Measurements from ENCODE around the gene KRTAP1-3.
"Not testable (repeated sequence)": the region's sequence is repeated elsewhere in the genome, so short reads cannot be mapped to it uniquely, and the experiment has no call there.

The KRTAP1-3 gene

DNA sequence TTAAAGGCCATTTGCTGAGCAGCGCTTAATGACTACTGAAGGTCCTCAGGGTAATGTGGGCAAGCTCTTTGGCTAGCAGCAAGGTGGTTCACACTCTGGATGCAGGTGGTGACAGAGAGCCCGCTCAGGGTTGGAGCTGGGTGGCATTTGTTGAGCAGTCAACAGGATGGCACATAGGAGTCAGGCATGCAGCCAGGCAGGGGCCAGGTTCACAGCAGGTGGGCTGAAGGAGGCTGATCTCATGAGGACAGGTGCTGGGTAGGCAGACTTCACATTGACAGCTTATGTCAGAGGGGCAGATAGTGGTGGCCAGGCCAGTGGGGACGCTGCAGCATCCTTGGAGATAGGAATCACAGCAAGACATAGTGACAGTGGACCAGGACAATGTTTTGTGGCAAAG, 30.3 kb downstream of the KRTAP1-3 start:
- no peak for DNase-seq (ENCODE audit: low spot score)
- TF ChIP-seq, protein P1, sequence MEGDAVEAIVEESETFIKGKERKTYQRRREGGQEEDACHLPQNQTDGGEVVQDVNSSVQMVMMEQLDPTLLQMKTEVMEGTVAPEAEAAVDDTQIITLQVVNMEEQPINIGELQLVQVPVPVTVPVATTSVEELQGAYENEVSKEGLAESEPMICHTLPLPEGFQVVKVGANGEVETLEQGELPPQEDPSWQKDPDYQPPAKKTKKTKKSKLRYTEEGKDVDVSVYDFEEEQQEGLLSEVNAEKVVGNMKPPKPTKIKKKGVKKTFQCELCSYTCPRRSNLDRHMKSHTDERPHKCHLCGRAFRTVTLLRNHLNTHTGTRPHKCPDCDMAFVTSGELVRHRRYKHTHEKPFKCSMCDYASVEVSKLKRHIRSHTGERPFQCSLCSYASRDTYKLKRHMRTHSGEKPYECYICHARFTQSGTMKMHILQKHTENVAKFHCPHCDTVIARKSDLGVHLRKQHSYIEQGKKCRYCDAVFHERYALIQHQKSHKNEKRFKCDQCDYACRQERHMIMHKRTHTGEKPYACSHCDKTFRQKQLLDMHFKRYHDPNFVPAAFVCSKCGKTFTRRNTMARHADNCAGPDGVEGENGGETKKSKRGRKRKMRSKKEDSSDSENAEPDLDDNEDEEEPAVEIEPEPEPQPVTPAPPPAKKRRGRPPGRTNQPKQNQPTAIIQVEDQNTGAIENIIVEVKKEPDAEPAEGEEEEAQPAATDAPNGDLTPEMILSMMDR (IDR thresholded peaks at IDR 0.05; ENCODE audit: extremely low read depth, insufficient read depth, missing control alignments) = no peak
- in situ Hi-C loops (cut with MboI; ENCODE audit: low pct_unique_long_range_greater_than_20kb, low sequenced_read_pairs, unreplicated experiment) = no loop called here

DNA sequence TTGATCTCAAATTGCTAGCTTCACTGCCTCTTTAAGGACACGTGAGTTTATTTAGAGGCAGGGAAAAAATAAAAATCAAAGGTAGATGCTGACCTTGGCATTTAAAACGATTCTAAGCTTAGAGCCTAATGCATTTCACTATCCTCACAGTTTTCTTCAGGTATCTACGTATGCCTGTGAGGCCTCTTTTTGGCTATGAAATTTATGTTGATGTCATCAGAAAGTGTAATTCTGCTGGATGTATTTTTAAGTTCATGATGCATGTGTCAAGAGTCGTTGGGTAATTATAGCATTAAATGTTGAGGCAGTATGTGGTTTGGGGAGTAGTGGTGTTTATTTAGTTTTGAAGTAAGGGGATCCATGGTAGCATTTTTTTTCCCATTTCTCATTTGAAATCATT, 30.7 kb downstream of the KRTAP1-3 start:
- TF ChIP-seq, protein P1 (IDR thresholded peaks at IDR 0.05; ENCODE audit: extremely low read depth, insufficient read depth, missing control alignments) = no peak
- DNase-seq (ENCODE audit: low spot score) = no peak
- in situ Hi-C loops (cut with MboI; ENCODE audit: low pct_unique_long_range_greater_than_20kb, low sequenced_read_pairs, unreplicated experiment) = no loop called here

DNA sequence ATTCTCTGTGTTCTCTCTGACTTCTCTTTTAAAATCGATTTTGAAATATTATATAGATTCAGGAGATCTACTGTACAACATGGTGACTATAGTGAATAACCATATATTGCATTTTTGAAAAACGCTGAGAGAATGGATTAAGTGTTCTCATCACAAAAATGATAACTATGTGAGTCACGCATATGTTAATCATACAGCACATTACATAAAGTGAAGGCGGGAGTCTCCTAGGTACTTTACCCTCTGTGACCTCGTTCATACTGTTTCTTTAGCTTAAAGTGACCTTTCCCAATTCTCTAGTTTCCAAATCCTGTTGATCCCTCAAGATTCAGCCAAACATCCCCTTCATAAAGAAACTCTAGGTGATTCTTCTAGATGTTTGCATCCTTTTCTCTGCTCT, 31.9 kb downstream of the KRTAP1-3 start:
- in situ Hi-C loops (cut with MboI; ENCODE audit: low pct_unique_long_range_greater_than_20kb, low sequenced_read_pairs, unreplicated experiment) = no loop called here
- no peak for DNase-seq (ENCODE audit: low spot score)
- TF ChIP-seq, protein P1 (IDR thresholded peaks at IDR 0.05; ENCODE audit: extremely low read depth, insufficient read depth, missing control alignments) = no peak

DNA sequence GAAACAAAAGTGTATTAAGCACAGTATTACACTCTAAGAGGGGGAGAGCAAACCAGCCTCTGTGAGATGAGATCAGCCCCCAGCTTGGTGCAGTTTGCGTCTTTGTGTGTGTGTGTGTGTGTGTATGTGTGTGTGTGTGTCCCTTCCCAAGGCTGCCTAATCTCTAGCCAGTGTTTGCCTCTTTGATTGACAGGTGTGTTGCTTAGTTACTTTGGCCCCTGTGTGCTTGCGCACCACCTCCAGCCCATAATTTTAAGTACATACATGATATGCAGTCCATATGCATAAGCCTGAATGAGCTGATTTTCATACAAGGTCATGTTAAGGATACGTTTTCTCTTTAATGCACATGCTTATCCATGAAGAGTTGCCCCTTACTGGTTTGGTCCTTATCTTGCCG, 32.9 kb downstream of the KRTAP1-3 start:
- in situ Hi-C loops (cut with MboI; ENCODE audit: low pct_unique_long_range_greater_than_20kb, low sequenced_read_pairs, unreplicated experiment) = no loop called here
- TF ChIP-seq, protein P1 (IDR thresholded peaks at IDR 0.05; ENCODE audit: extremely low read depth, insufficient read depth, missing control alignments) = no peak

DNA sequence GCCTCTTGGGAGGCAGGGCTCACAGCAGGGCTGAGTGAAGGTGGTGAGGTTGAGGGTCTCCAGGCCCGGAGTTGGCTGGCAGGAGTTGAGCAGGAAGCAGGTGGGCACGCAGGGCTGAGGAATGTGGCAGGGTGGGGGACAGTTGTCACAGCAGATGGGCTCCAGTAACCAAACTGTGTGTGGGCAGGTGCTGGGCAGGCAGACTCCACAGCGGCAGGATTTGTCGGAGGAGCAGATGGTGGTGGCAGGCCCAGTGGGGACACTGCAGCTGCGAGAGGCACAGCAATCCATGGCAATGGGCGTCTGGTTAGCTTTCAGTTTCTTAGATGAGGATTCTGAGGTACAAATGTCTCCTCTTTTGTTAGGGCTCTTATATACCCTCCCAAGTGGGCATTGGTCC, 35.1 kb downstream of the KRTAP1-3 start, which contains the start of gene KRTAP3-2:
Gene KRTAP3-2, minus strand, starts transcription at position 344 of the 400 bp plus-strand sequence. Its CDS starts 53 bp downstream, at position 291.
- in situ Hi-C loops (cut with MboI; ENCODE audit: low pct_unique_long_range_greater_than_20kb, low sequenced_read_pairs, unreplicated experiment); DNase-seq (ENCODE audit: low spot score): not testable (repeated sequence)

More for the DNA sequence above, 32.9 kb downstream of the KRTAP1-3 start:
- DNase-seq (ENCODE audit: low spot score) = no peak

DNA sequence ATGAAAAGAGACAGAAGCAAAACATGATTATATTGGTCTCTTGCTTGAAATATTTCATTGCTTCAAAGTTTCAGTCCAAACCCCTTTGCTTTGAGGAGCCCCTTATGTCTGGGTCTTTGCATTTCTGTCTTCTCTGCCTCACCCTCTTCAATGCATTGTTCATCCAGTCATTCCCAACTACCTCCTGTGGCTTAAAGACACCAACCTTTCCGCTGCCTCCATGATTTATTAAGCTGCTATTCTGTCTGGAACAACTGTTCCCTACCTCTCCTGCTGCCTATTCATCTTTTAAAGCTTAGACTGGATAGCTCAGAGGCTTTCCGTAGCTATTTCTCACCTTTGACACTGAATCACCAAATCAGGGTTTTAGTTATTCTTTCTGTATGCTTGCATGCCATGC, 37.3 kb downstream of the KRTAP1-3 start:
- TF ChIP-seq, protein P1 (IDR thresholded peaks at IDR 0.05; ENCODE audit: extremely low read depth, insufficient read depth, missing control alignments) = no peak
- in situ Hi-C loops (cut with MboI; ENCODE audit: low pct_unique_long_range_greater_than_20kb, low sequenced_read_pairs, unreplicated experiment) = no loop called here

DNA sequence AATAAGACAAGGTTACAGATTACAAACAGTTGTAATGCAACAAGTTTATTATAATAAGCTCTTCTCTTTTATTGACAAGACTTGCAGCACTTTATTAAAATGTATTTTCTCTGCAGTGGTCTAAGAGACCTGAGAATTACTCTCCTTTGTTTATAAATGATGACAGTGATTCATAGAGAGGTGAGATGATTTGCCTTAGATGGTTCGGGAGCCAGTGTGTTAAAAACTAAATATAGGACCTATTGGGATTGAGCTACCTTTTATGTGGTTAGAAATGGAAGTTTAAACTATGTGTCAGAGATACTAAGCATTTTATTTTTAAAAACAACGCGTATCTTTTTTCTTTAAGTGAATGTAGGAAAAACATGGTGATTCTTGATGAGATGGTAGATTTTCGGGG, 37.8 kb downstream of the KRTAP1-3 start:
- no peak for DNase-seq (ENCODE audit: low spot score)
- in situ Hi-C loops (cut with MboI; ENCODE audit: low pct_unique_long_range_greater_than_20kb, low sequenced_read_pairs, unreplicated experiment) = no loop called here
- TF ChIP-seq, protein P1 (IDR thresholded peaks at IDR 0.05; ENCODE audit: extremely low read depth, insufficient read depth, missing control alignments) = no peak

More for the DNA sequence above, 37.3 kb downstream of the KRTAP1-3 start:
- DNase-seq (ENCODE audit: low spot score) = no peak

Data from GM13977 (cell line).